ENCODE results near the gene MRRF. TPM values are rescaled to one million over a fixed set of nuclear protein-coding genes. Genes with fewer than 3 reads are reported as not detected.

The MRRF gene
- total RNA-seq, 2 donors from 2014 or later = 16.9 to 36.8 TPM

DNA sequence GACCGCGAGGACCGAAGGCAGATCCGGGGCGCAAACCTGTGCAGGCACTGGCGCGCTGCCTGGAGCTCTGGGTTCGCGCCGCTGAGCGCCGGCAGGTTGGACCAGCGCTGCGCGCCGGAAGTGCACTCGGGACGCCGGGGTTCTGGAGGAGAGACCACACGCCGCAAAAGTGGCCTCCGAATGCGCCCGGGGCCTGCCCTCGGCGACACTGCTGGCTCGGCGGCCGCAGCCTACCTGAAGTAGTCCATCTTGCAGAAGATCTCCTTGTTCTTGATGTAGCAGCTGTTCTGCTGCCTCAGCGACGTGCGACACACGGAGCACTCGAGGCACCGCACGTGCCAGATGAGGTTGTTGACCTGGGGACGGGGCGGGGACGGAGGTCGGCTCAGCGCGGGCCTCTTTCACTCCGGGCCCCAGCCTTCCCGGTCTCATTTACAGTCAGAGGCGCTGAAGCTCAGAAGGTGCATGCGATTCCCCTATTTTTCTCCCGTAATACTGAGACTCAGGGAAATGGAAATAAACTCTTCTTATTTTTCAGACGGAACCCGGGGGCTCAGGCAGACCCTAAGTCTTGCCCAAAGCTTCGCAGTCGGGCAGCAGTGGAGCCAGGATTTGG is 38.4 kb upstream of the MRRF start:
- DNase-seq (ENCODE audit: low spot score) (no peak), ATAC-seq (ENCODE audit: insufficient number of reproducible peaks, low FRiP score, low read depth) (no peak)
- TF ChIP-seq, protein P1, sequence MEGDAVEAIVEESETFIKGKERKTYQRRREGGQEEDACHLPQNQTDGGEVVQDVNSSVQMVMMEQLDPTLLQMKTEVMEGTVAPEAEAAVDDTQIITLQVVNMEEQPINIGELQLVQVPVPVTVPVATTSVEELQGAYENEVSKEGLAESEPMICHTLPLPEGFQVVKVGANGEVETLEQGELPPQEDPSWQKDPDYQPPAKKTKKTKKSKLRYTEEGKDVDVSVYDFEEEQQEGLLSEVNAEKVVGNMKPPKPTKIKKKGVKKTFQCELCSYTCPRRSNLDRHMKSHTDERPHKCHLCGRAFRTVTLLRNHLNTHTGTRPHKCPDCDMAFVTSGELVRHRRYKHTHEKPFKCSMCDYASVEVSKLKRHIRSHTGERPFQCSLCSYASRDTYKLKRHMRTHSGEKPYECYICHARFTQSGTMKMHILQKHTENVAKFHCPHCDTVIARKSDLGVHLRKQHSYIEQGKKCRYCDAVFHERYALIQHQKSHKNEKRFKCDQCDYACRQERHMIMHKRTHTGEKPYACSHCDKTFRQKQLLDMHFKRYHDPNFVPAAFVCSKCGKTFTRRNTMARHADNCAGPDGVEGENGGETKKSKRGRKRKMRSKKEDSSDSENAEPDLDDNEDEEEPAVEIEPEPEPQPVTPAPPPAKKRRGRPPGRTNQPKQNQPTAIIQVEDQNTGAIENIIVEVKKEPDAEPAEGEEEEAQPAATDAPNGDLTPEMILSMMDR (IDR thresholded peaks at IDR 0.05) = no peak
- Histone ChIP-seq H3K4me1 (ENCODE audit: control insufficient read depth in 1 of 2, low read depth in 2 of 2) (peaks cover 8 to 34% of the 10 kb centered on the region in 2 donors), H3K27me3 (replicated peaks; ENCODE audit: insufficient read depth) (peaks cover 42% of the 10 kb centered on the region), H3K27ac (no peak overlapping the region), H3K9me3 (no peaks in the 10 kb centered on the region), H3K4me3 (peak overlapping the region; percentile 49), H3K36me3 (no peaks in the 10 kb centered on the region)

DNA sequence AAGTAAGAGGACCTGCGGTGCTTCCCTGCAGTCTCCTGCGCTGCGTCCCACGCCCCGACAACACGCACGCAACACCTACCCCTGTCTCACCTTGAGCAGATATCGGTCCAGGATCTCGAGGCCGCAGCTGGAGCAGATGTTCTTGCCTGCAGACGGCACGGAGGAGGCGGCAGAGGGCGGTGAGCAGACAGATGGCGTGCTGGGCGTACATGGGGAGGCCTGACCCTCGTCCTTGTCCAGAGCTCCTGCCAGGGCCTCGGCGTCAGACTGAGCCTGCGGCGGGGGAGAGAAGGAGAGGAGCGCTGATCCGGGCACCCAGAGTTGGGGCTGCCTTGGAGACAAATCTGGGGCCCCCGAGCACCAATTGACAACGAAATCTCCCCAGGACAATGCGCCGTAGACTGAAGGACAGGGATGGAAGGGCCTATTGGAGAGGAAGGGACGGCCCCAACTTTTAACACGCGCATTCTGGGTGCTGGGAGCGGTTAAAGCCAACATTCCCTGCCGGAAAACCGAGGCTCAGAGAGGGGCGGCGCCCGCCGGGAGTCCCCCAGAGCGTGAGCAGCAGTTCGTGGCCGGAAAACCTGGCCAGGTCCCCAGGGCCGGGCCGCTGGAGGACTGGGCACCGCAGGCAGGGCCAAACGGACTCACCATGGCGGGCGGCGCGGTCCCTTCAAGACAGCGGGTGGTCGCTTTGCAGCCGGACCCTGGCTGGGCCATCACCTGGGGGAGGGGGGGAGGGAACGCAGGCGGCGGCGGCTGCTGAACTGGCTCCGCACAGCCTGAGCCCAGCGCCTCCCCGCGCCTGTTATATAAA is 37.7 kb upstream of the MRRF start:
- ATAC-seq (ENCODE audit: insufficient number of reproducible peaks, low FRiP score, low read depth) = no peak
- no peak for DNase-seq (ENCODE audit: low spot score)
- H3K36me3 ChIP-seq = no peaks in the 10 kb centered on the region
- H3K4me1 ChIP-seq (ENCODE audit: control insufficient read depth in 1 of 2, low read depth in 2 of 2) = peaks cover 8 to 34% of the 10 kb centered on the region in 2 donors
- no peak overlapping the region for H3K27ac ChIP-seq
- no peaks in the 10 kb centered on the region for H3K9me3 ChIP-seq
- H3K4me3 ChIP-seq = peak overlapping the region; percentile 45
- TF ChIP-seq, protein P1 (IDR thresholded peaks at IDR 0.05) = no peak
- peaks cover 37% of the 10 kb centered on the region for H3K27me3 ChIP-seq (replicated peaks; ENCODE audit: insufficient read depth)

DNA sequence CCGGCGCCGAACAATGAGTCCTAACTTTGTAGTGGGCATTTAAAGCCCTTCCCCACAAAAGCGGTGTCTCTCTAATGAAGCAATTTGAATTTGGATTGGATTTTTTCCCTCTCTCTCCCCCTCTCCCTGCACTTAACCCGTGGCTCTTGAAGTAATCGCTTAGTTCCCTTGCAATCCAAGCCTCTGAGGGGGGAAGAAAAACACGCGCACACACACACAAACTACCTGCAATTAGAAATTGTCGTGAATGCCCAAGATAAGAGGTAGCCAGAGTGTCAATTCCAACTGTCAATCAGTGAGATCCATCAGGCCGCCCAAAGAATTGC is 37.1 kb upstream of the MRRF start:
- no peak for ATAC-seq (ENCODE audit: insufficient number of reproducible peaks, low FRiP score, low read depth)
- no peak for DNase-seq (ENCODE audit: low spot score)
- H3K9me3 ChIP-seq = no peaks in the 10 kb centered on the region
- peak overlapping the region; percentile 45 for H3K4me3 ChIP-seq
- no peaks in the 10 kb centered on the region for H3K36me3 ChIP-seq
- H3K27ac ChIP-seq = no peak overlapping the region
- H3K27me3 ChIP-seq (replicated peaks; ENCODE audit: insufficient read depth) = peaks cover 37% of the 10 kb centered on the region
- TF ChIP-seq, protein P1 (IDR thresholded peaks at IDR 0.05) = no peak
- peaks cover 8 to 34% of the 10 kb centered on the region in 2 donors for H3K4me1 ChIP-seq (ENCODE audit: control insufficient read depth in 1 of 2, low read depth in 2 of 2)

DNA sequence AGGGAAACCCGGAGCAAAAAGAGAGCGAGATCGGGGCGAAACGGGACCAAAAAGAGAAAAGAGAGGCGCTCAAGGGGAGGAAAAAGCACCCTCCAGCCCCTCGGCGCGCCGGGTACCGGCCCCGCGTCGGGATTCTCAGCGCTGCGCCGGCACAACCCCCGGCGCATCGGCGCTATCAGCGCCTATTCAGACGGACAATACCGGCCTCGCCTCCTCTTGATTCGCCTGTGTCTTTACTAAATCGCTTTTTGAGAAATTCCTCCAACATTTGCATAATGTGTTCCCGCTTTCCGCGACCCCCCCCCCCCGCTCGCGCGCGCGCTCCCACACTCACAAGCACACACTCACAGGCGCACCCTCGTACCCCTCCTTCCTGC is 36.5 kb upstream of the MRRF start:
- no peak overlapping the region for H3K27ac ChIP-seq
- peaks cover 8 to 34% of the 10 kb centered on the region in 2 donors for H3K4me1 ChIP-seq (ENCODE audit: control insufficient read depth in 1 of 2, low read depth in 2 of 2)
- TF ChIP-seq, protein P1 (IDR thresholded peaks at IDR 0.05) = no peak
- ATAC-seq (ENCODE audit: insufficient number of reproducible peaks, low FRiP score, low read depth) (no peak), DNase-seq (ENCODE audit: low spot score) (no peak)
- H3K4me3 ChIP-seq = peak overlapping the region; percentile 67
- H3K27me3 ChIP-seq (replicated peaks; ENCODE audit: insufficient read depth) = peaks cover 37% of the 10 kb centered on the region
- H3K36me3 ChIP-seq = no peaks in the 10 kb centered on the region
- H3K9me3 ChIP-seq = no peaks in the 10 kb centered on the region

DNA sequence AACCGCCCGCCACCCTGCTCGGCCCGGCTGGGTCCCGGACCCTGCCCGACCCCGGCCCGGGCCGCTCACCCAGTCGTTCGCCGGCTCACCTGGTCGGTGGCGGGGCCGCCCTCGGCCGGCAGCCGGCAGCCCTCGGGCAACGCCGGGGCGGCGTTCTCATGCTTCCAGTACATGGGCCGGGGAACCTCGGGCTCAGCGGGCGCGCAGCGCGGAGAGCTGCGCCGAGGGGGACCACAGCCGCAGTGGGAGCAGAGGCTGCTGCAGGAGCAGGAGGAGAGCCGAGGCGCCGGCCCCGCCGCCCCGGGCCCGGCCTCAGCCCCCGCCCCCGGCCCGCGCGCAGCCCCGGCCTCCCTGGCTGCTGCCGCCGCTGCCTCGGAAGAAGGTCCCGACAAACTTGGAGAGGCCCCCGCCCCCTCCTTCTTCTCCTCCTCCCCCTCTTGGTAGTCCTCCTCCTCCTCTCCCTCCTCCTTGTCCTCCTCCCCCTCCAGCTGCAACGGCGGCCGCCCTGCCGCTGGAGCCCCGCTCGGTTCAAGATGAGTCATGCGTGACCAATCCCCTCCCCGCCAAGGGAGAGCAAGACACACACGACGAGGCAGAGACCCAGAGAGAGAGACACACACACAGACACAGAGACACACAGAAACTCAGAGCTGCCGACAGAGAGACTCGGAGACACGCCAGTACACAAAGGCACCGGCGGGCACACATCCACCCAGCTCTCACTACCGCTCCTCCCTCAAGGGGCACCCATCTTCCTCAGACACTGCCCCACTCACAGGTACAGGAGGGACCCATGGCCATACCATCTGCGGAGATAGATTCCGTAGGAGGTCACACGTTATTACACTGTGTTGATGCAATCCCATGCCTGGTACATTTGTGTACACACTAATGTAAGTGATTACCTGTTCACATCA is 35.9 kb upstream of the MRRF start, which contains the start of gene LHX6:
TSS of gene LHX6 (minus strand) at position 390 of the 917 bp plus-strand sequence. CDS start at position 173, 217 bp downstream.
- H3K27me3 ChIP-seq (replicated peaks; ENCODE audit: insufficient read depth) = peaks cover 37% of the 10 kb centered on the region
- no peak for DNase-seq (ENCODE audit: low spot score)
- H3K4me1 ChIP-seq (ENCODE audit: control insufficient read depth in 1 of 2, low read depth in 2 of 2) = peaks cover 8 to 34% of the 10 kb centered on the region in 2 donors
- no peak within 1 kb of the TSS for H3K27ac ChIP-seq
- no peaks in the 10 kb centered on the region for H3K36me3 ChIP-seq
- no peak for ATAC-seq (ENCODE audit: insufficient number of reproducible peaks, low FRiP score, low read depth)
- H3K9me3 ChIP-seq = no peaks in the 10 kb centered on the region
- H3K4me3 ChIP-seq = peak within 1 kb of the TSS; percentile 67
- TF ChIP-seq, protein P1 (IDR thresholded peaks at IDR 0.05) = no peak

Measured in thoracic aorta (tissue), 2 donors.